HG03457 (cell line): ENCODE data around the gene CRACDL.

Source experiments
- ATAC-seq: cut with Tn5 transposase; IDR thresholded peaks from one replicate; pipeline ENCODE4 v1.9.1; 2021; ENCODE audit warnings: moderate number of reproducible peaks; ENCODE audit not compliant: unreplicated experiment

Gene CRACDL

GRCh38 chr2:98826856-98827255 is 109.2 kb downstream of the CRACDL start:
- ATAC-seq = no peak

- no peak for ATAC-seq
Measured at GRCh38 chr2:98825858-98826257, 110.2 kb downstream of the CRACDL start.

- ATAC-seq = no peak
Measured at GRCh38 chr2:98825404-98825803, 110.6 kb downstream of the CRACDL start.

- no peak for ATAC-seq
Measured at GRCh38 chr2:98825020-98825350, 111.0 kb downstream of the CRACDL start.

- no peak for ATAC-seq
Measured at GRCh38 chr2:98824256-98825019, 111.6 kb downstream of the CRACDL start.

- no peak for ATAC-seq
Measured at GRCh38 chr2:98823196-98824170, 112.5 kb downstream of the CRACDL start.

- no peak for ATAC-seq
Measured at GRCh38 chr2:98822301-98823164, 113.5 kb downstream of the CRACDL start.

GRCh38 chr2:98821629-98822135 is 114.3 kb downstream of the CRACDL start:
- no peak for ATAC-seq

GRCh38 chr2:98819231-98819766 is 116.7 kb downstream of the CRACDL start:
- ATAC-seq = no peak

- ATAC-seq = no peak
Measured at GRCh38 chr2:98818164-98818563, 117.9 kb downstream of the CRACDL start.

- ATAC-seq = no peak
Measured at GRCh38 chr2:98816281-98816680, 119.7 kb downstream of the CRACDL start.

- no peak for ATAC-seq
Measured at GRCh38 chr2:98815795-98816194, 120.2 kb downstream of the CRACDL start.

GRCh38 chr2:98811766-98812165 is 124.3 kb downstream of the CRACDL start:
- no peak for ATAC-seq

- ATAC-seq = no peak
Measured at GRCh38 chr2:98810588-98810928, 125.5 kb downstream of the CRACDL start.

- ATAC-seq = no peak
Measured at GRCh38 chr2:98809878-98810587, 126.0 kb downstream of the CRACDL start.

GRCh38 chr2:98809116-98809515 is 126.9 kb downstream of the CRACDL start:
- no peak for ATAC-seq

- ATAC-seq = no peak
Measured at GRCh38 chr2:98808546-98808945, 127.5 kb downstream of the CRACDL start.

- ATAC-seq = no peak
Measured at GRCh38 chr2:98807929-98808328, 128.1 kb downstream of the CRACDL start.

- ATAC-seq = no peak
Measured at GRCh38 chr2:98807221-98807620, 128.8 kb downstream of the CRACDL start.

- no peak for ATAC-seq
Measured at GRCh38 chr2:98806236-98806697, 129.8 kb downstream of the CRACDL start.
